ENCODE data around the gene WIPF2. TPM values are rescaled to one million over a fixed set of nuclear protein-coding genes. Genes with fewer than 3 reads are reported as not detected.

Gene WIPF2
- total and polyA plus RNA-seq, 2 experiments from 2014 or later, result 10.3 to 23.8 TPM

GRCh38 chr17:40241252-40241834 is 22.2 kb downstream of the WIPF2 start:
- peaks cover 45% of the 10 kb centered on the region for H4K20me1 ChIP-seq (ENCODE audit: insufficient read depth, poor library complexity, severe bottlenecking)
- H3K9me2 ChIP-seq (replicated peaks; ENCODE audit: insufficient read depth), result no peaks in the 10 kb centered on the region
- TF ChIP-seq, protein P1, sequence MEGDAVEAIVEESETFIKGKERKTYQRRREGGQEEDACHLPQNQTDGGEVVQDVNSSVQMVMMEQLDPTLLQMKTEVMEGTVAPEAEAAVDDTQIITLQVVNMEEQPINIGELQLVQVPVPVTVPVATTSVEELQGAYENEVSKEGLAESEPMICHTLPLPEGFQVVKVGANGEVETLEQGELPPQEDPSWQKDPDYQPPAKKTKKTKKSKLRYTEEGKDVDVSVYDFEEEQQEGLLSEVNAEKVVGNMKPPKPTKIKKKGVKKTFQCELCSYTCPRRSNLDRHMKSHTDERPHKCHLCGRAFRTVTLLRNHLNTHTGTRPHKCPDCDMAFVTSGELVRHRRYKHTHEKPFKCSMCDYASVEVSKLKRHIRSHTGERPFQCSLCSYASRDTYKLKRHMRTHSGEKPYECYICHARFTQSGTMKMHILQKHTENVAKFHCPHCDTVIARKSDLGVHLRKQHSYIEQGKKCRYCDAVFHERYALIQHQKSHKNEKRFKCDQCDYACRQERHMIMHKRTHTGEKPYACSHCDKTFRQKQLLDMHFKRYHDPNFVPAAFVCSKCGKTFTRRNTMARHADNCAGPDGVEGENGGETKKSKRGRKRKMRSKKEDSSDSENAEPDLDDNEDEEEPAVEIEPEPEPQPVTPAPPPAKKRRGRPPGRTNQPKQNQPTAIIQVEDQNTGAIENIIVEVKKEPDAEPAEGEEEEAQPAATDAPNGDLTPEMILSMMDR (IDR thresholded peaks at IDR 0.05; ENCODE audit: poor library complexity), result no peak
- TF ChIP-seq EZH2phosphoT487 (IDR thresholded peaks at IDR 0.05; ENCODE audit: low read depth, severe bottlenecking, unreplicated experiment) (no peak), EZH2 (IDR thresholded peaks at IDR 0.05; ENCODE audit: borderline replicate concordance) (no peak)
- WGBS (ENCODE audit: low lambda C conversion rate, missing lambda C conversion rate), result 81% methylated on average over 4 of the region's 4 CpGs
- H3K36me3 ChIP-seq (replicated peaks; ENCODE audit: insufficient read depth, low read depth), result no peaks in the 10 kb centered on the region
- H3K4me2 ChIP-seq, result no peak overlapping the region
- no peaks in the 10 kb centered on the region for H3K27me3 ChIP-seq
- no peak overlapping the region for H3K4me3 ChIP-seq
- H3K9me3 ChIP-seq (ENCODE audit: low read depth), result no peaks in the 10 kb centered on the region
- H3K79me2 ChIP-seq, result peaks cover 98% of the 10 kb centered on the region
- H3K27ac ChIP-seq, result no peak overlapping the region
- H3K4me1 ChIP-seq (ENCODE audit: insufficient read depth), result no peaks in the 10 kb centered on the region
- DNase-seq (ENCODE audit: low spot score), result no peak
- H2AFZ ChIP-seq, result no peak overlapping the region

- no peak overlapping the region for H3K4me3 ChIP-seq
- no peak for TF ChIP-seq EZH2 (IDR thresholded peaks at IDR 0.05; ENCODE audit: borderline replicate concordance)
- no peak for TF ChIP-seq EZH2phosphoT487 (IDR thresholded peaks at IDR 0.05; ENCODE audit: low read depth, severe bottlenecking, unreplicated experiment)
- TF ChIP-seq, protein P1 (IDR thresholded peaks at IDR 0.05; ENCODE audit: poor library complexity), result no peak
- no peak overlapping the region for H2AFZ ChIP-seq
- no peak overlapping the region for H3K4me2 ChIP-seq
- no peaks in the 10 kb centered on the region for H3K36me3 ChIP-seq (replicated peaks; ENCODE audit: insufficient read depth, low read depth)
- DNase-seq (ENCODE audit: low spot score), result no peak
- H3K4me1 ChIP-seq (ENCODE audit: insufficient read depth), result no peaks in the 10 kb centered on the region
- 90% methylated on average over 3 of the region's 3 CpGs for WGBS (ENCODE audit: low lambda C conversion rate, missing lambda C conversion rate)
- H3K27me3 ChIP-seq, result no peaks in the 10 kb centered on the region
- H4K20me1 ChIP-seq (ENCODE audit: insufficient read depth, poor library complexity, severe bottlenecking), result peaks cover 49% of the 10 kb centered on the region
- no peaks in the 10 kb centered on the region for H3K9me2 ChIP-seq (replicated peaks; ENCODE audit: insufficient read depth)
- H3K27ac ChIP-seq, result no peak overlapping the region
- H3K9me3 ChIP-seq (ENCODE audit: low read depth), result no peaks in the 10 kb centered on the region
- H3K79me2 ChIP-seq, result peaks cover 99% of the 10 kb centered on the region
Measured at GRCh38 chr17:40242774-40243173, 23.7 kb downstream of the WIPF2 start.

- H3K4me3 ChIP-seq, result no peak overlapping the region
- 95% methylated on average over 3 of the region's 3 CpGs for WGBS (ENCODE audit: low lambda C conversion rate, missing lambda C conversion rate)
- no peak overlapping the region for H3K4me2 ChIP-seq
- no peaks in the 10 kb centered on the region for H3K9me2 ChIP-seq (replicated peaks; ENCODE audit: insufficient read depth)
- no peak overlapping the region for H2AFZ ChIP-seq
- H3K27me3 ChIP-seq, result no peaks in the 10 kb centered on the region
- TF ChIP-seq EZH2 (IDR thresholded peaks at IDR 0.05; ENCODE audit: borderline replicate concordance) (no peak), EZH2phosphoT487 (IDR thresholded peaks at IDR 0.05; ENCODE audit: low read depth, severe bottlenecking, unreplicated experiment) (no peak)
- TF ChIP-seq, protein P1 (IDR thresholded peaks at IDR 0.05; ENCODE audit: poor library complexity), result no peak
- peaks cover 50% of the 10 kb centered on the region for H4K20me1 ChIP-seq (ENCODE audit: insufficient read depth, poor library complexity, severe bottlenecking)
- no peak overlapping the region for H3K27ac ChIP-seq
- no peaks in the 10 kb centered on the region for H3K9me3 ChIP-seq (ENCODE audit: low read depth)
- H3K36me3 ChIP-seq (replicated peaks; ENCODE audit: insufficient read depth, low read depth), result no peaks in the 10 kb centered on the region
- DNase-seq (ENCODE audit: low spot score), result no peak
- H3K79me2 ChIP-seq, result peaks cover 98% of the 10 kb centered on the region
- H3K4me1 ChIP-seq (ENCODE audit: insufficient read depth), result no peaks in the 10 kb centered on the region
Measured at GRCh38 chr17:40243761-40244160, 24.7 kb downstream of the WIPF2 start.

All from hepatocyte (in vitro differentiated cells).